HEK293T (cell line): ENCODE results near the gene NFIC.

ENCODE experiments used
- CTCF ChIA-PET: fragments of 350-600 bp; formaldehyde crosslinking; extraction: SDS; loops from one replicate; lab custom pipeline; 2021; ENCODE audit warnings: antibody characterized with exemption, inconsistent platforms; lab: Yijun Ruan, JAX
- POLR2A ChIA-PET: fragments of 350-600 bp; formaldehyde crosslinking; extraction: SDS; loops from one replicate; lab custom pipeline; 2020; ENCODE audit warnings: antibody characterized with exemption, inconsistent platforms; lab: Yijun Ruan, JAX
- DNase-seq: peaks from one replicate; pipeline ENCODE4 v3.0.0; 2012; ENCODE audit warnings: mixed read lengths; ENCODE audit errors: extremely low spot score
- ARNT ChIP-seq: fragments of 450-650 bp; IDR thresholded peaks from 2 replicates; pipeline ENCODE4 v1.6.1; 2017; ENCODE audit warnings: mild to moderate bottlenecking
- BHLHE40 ChIP-seq: fragments of 450-650 bp; IDR thresholded peaks from 2 replicates; pipeline ENCODE4 v1.6.1; 2016; ENCODE audit warnings: mild to moderate bottlenecking, moderate library complexity, borderline replicate concordance
- CTBP1 ChIP-seq: fragments of 450-650 bp; IDR thresholded peaks from 2 replicates; pipeline ENCODE4 v1.6.1; 2016; ENCODE audit warnings: borderline replicate concordance
- ELF4 ChIP-seq: fragments of 450-650 bp; IDR thresholded peaks from 2 replicates; pipeline ENCODE4 v1.6.1; 2017; ENCODE audit warnings: antibody characterized with exemption
- FOXA1 ChIP-seq: fragments of 450-650 bp; IDR thresholded peaks from 2 replicates; pipeline ENCODE4 v1.6.1; 2016; ENCODE audit warnings: mild to moderate bottlenecking
- FOXK2 ChIP-seq: fragments of 450-650 bp; IDR thresholded peaks from 2 replicates; pipeline ENCODE4 v1.6.1; 2016; ENCODE audit warnings: mild to moderate bottlenecking
- FOXM1 ChIP-seq: fragments of 450-650 bp; IDR thresholded peaks from 2 replicates; pipeline ENCODE4 v1.6.1; 2017; ENCODE audit warnings: mild to moderate bottlenecking, borderline replicate concordance
- HDGF ChIP-seq: fragments of 450-650 bp; IDR thresholded peaks from 2 replicates; pipeline ENCODE4 v1.6.1; 2017; ENCODE audit warnings: antibody characterized with exemption, borderline replicate concordance
- L3MBTL2 ChIP-seq: fragments of 450-650 bp; conservative IDR thresholded peaks from 2 replicates; pipeline ENCODE4 v1.6.1; 2016; ENCODE audit warnings: mild to moderate bottlenecking
- LEF1 ChIP-seq: fragments of 450-650 bp; IDR thresholded peaks from 2 replicates; pipeline ENCODE4 v1.6.1; 2017; ENCODE audit warnings: mild to moderate bottlenecking, borderline replicate concordance
- NFRKB ChIP-seq: fragments of 450-650 bp; IDR thresholded peaks from 2 replicates; pipeline ENCODE4 v1.6.1; 2016; ENCODE audit warnings: mild to moderate bottlenecking, moderate library complexity
- SP1 ChIP-seq: fragments of 450-650 bp; IDR thresholded peaks from 2 replicates; pipeline ENCODE4 v1.6.1; 2017
- SUZ12 ChIP-seq: fragments of 450-650 bp; IDR thresholded peaks from 2 replicates; pipeline ENCODE4 v1.6.1; 2016; ENCODE audit warnings: mild to moderate bottlenecking
- TARDBP ChIP-seq: fragments of 450-650 bp; IDR thresholded peaks from 2 replicates; pipeline ENCODE4 v1.6.1; 2016
- ZNF384 ChIP-seq: fragments of 450-650 bp; IDR thresholded peaks from 2 replicates; pipeline ENCODE4 v1.6.1; 2016
- TF ChIP-seq, protein P1 (sequence below): fragments of 450-650 bp; IDR thresholded peaks from 2 replicates; pipeline ENCODE4 v1.6.1; 2016

NFIC gene

DNA sequence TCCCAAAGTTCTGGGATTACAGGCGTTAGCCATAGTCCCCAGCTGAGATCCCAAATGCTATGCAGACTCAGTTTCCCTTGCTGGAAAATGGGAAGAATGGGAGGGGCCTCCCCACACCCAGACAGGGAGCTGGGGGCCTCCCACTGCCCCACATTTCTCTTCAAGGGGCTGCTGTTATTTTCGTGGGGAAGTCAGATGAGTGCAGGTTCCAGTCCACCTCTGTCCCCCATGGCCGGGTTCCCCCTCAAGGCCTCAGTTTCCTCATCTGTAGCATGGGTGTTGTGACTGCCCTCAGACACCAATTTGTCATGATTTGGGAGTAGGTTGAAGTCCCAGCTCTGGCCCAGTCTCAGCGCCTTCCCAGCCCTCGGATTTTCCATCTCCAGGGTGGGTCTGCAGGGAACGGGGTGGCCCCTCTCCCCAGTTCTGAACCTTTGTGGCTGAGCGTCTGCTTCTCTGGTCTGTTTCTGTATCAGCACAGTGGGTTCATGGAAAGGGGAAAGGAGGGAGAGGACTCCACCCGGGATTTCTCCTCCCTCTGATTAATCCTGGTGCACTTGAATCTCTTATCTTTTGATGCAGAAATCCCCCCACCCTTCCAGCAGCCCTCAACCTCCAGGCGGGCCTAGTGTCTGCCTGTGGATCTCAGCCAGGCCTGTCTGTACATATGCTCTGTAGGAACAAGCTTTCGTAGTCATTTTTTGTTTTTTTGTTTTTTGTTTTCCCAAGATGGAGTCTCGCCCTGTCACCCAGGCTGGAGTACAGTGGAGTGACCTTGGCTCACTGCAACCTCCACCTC lies 12.2 kb downstream of the NFIC start:
- POLR2A ChIA-PET, result no interaction called here
- TF ChIP-seq BHLHE40, result no peak
- no peak for TF ChIP-seq TARDBP
- TF ChIP-seq SP1, result no peak
- TF ChIP-seq ZNF384, result no peak
- no peak for TF ChIP-seq LEF1
- no peak for TF ChIP-seq CTBP1
- no peak for TF ChIP-seq SUZ12
- DNase-seq, result no peak
- CTCF ChIA-PET, result no interaction called here

DNA sequence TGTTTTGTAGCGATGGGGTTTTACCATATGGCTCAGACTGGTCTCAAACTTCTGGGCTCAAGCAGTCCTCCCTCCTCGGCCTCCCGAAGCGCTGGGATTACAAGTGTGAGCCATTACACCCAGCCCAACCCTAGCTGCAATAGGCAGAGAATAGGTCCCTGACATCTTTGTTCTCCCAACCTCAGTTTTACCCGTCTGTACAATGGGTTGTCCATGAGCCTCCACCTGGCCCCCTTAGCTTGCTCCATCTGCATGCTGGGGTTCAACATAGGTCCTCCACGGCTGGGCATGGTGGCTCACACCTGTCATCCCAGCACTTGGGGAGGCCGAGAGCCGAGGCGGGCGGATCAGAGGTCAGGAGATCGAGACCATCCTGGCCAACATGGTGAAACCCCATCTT lies 14.4 kb downstream of the NFIC start:
- no peak for TF ChIP-seq ZNF384
- no peak for TF ChIP-seq TARDBP
- TF ChIP-seq ELF4, result no peak
- TF ChIP-seq, protein P1, sequence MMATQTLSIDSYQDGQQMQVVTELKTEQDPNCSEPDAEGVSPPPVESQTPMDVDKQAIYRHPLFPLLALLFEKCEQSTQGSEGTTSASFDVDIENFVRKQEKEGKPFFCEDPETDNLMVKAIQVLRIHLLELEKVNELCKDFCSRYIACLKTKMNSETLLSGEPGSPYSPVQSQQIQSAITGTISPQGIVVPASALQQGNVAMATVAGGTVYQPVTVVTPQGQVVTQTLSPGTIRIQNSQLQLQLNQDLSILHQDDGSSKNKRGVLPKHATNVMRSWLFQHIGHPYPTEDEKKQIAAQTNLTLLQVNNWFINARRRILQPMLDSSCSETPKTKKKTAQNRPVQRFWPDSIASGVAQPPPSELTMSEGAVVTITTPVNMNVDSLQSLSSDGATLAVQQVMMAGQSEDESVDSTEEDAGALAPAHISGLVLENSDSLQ, result no peak
- TF ChIP-seq CTBP1, result no peak
- TF ChIP-seq FOXK2, result no peak
- TF ChIP-seq HDGF, result no peak
- TF ChIP-seq FOXA1, result no peak
- no peak for TF ChIP-seq FOXM1
- no peak for TF ChIP-seq ARNT
- TF ChIP-seq BHLHE40, result no peak
- no peak for TF ChIP-seq SUZ12
- TF ChIP-seq NFRKB, result no peak
- no peak for TF ChIP-seq SP1
- no peak for TF ChIP-seq LEF1
- TF ChIP-seq L3MBTL2, result no peak
- DNase-seq, result no peak
- CTCF ChIA-PET, result no interaction called here
- POLR2A ChIA-PET, result no interaction called here

DNA sequence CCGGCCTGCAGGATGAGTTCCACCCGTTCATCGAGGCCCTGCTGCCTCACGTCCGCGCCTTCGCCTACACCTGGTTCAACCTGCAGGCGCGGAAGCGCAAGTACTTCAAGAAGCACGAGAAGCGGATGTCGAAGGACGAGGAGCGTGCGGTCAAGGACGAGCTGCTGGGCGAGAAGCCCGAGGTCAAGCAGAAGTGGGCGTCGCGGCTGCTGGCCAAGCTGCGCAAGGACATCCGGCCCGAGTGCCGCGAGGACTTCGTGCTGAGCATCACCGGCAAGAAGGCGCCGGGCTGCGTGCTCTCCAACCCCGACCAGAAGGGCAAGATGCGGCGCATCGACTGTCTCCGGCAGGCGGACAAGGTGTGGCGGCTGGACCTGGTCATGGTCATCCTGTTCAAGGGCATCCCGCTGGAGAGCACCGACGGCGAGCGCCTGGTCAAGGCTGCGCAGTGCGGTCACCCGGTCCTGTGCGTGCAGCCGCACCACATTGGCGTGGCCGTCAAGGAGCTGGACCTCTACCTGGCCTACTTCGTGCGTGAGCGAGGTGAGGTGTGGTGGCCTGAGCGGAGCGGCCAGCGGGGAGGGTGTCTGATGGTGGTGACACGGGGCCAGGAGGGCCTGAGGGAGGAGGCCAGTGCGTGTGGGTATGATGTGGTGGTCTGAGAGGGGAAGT lies 15.5 kb downstream of the NFIC start:
- CTCF ChIA-PET, result no interaction called here
- TF ChIP-seq CTBP1 (no peak), ELF4 (no peak), SUZ12 (no peak), L3MBTL2 (no peak), NFRKB (no peak), ZNF384 (no peak), SP1 (no peak), LEF1 (no peak), FOXK2 (no peak), FOXA1 (no peak), HDGF (no peak)
- TF ChIP-seq, protein P1, result no peak
- POLR2A ChIA-PET, result no interaction called here
- no peak for DNase-seq

DNA sequence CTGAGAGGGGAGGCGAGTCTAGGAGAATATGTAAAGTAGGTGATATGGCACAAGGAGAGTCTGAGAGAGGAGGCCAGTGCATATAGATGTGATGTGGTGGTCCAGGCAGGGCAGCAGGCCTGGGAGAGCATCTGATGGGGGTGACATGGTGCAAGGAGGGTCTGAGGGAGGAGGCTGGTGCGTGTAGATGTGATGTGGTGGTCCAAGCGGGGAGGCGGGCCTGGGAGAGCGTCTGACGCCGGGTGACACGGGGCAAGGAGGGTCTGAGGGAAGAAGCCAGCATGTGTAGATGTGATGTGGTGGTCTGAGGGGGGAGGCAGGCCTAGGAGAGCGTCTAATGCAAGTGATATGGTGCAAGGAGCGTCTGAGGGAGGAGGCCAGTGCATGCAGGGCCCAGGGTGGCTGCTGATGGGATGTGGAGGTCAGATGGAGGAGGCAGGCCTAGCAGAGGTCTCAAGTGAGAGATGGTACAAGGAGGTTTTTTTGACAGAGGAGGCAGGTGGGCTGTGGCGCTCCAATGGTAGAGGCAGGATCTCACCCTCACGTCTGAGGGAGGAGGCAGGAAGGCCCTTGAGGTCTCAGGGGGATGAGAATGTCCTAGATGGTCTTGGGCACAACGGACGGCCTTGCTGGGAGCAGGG lies 16.2 kb downstream of the NFIC start:
- CTCF ChIA-PET, result no interaction called here
- POLR2A ChIA-PET, result no interaction called here
- no peak for TF ChIP-seq SUZ12
- TF ChIP-seq HDGF, result no peak
- TF ChIP-seq FOXM1, result no peak
- TF ChIP-seq CTBP1, result no peak
- no peak for TF ChIP-seq BHLHE40
- no peak for TF ChIP-seq ELF4
- TF ChIP-seq FOXK2, result no peak
- no peak for TF ChIP-seq ZNF384
- TF ChIP-seq NFRKB, result no peak
- no peak for TF ChIP-seq ARNT
- no peak for TF ChIP-seq FOXA1
- TF ChIP-seq, protein P1, result no peak
- TF ChIP-seq LEF1, result no peak
- no peak for DNase-seq

DNA sequence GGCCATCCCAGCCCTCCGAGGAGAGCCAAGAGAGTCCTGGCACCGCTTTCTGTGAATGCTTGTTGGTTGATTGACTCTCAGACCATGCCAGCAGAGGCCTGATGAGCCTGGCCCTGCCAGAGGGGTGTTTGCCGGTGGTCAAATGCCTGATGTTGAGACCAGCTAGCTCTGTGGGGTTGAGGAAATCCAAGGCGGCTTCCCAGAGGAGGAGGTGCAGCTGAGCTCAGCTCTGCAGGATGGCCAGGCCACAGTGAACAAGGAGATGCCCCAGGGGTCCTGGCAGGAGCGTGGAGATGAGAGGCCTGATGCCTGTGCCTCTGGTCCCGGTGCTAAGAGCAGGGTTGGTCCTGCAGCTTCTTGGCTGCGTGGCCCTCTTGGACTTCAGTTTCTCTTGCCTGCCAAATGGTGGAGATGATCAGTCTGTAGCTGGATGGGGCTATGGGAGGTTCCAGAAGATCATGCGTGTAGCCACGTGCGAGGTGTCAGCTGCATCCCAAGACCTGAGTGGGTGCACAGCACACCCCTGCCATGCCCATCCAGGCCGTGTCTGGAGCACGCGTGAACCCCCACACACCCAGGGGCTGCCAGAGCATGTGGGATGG lies 16.8 kb downstream of the NFIC start:
- DNase-seq, result no peak
- ChIA-PET POLR2A (interaction anchor here (0.6 kb wide), 1 partner anchor 11 kb away, joined by 4 read pairs; no protein-coding TSS in a partner anchor), CTCF (no interaction called here)
- no peak for TF ChIP-seq FOXA1
- no peak for TF ChIP-seq ZNF384
- TF ChIP-seq SP1, result no peak
- no peak for TF ChIP-seq FOXM1
- no peak for TF ChIP-seq FOXK2
- TF ChIP-seq LEF1, result no peak
- TF ChIP-seq L3MBTL2, result no peak
- TF ChIP-seq ELF4, result no peak
- no peak for TF ChIP-seq NFRKB
- TF ChIP-seq CTBP1, result no peak
- no peak for TF ChIP-seq ARNT
- TF ChIP-seq BHLHE40, result no peak
- TF ChIP-seq, protein P1, result no peak
- TF ChIP-seq SUZ12, result no peak
- TF ChIP-seq HDGF, result no peak
- no peak for TF ChIP-seq TARDBP
